BLaER1 (cell line): ENCODE data around the gene FCN2.

ENCODE experiments used
- H3K27ac ChIP-seq: shearing (Covaris generic); formaldehyde crosslinking; 2 replicates; pipeline ENCODE4 v1.8.1; 2022
- H3K27me3 ChIP-seq: shearing (Covaris generic); formaldehyde crosslinking; 2 replicates; pipeline ENCODE4 v1.8.1; 2022
- H3K36me3 ChIP-seq: shearing (Covaris generic); formaldehyde crosslinking; 2 replicates; pipeline ENCODE4 v1.8.1; 2022
- H3K4me1 ChIP-seq: shearing (Covaris generic); formaldehyde crosslinking; 2 replicates; pipeline ENCODE4 v1.8.1; 2022
- H3K4me2 ChIP-seq: shearing (Covaris generic); formaldehyde crosslinking; 2 replicates; pipeline ENCODE4 v1.8.1; 2022
- H3K4me3 ChIP-seq: shearing (Covaris generic); formaldehyde crosslinking; 2 replicates; pipeline ENCODE4 v1.8.1; 2022
- H3K9ac ChIP-seq: shearing (Covaris generic); formaldehyde crosslinking; 2 replicates; pipeline ENCODE4 v1.8.1; 2022
- H3K9me3 ChIP-seq: shearing (Covaris generic); formaldehyde crosslinking; 2 replicates; pipeline ENCODE4 v1.8.1; 2022
- H4K20me1 ChIP-seq: shearing (Covaris generic); formaldehyde crosslinking; 2 replicates; pipeline ENCODE4 v1.8.1; 2022
- Cebpa-rat ChIP-seq: shearing (Covaris generic); IDR thresholded peaks from 2 replicates; pipeline ENCODE4 v1.8.1; 2022

FCN2 gene

GRCh38 chr9:134915046-134915985, 34.7 kb downstream of the FCN2 start:
- Histone ChIP-seq H3K9me3 (peaks cover 16% of the 10 kb centered on the region), H3K4me3 (no peak overlapping the region), H3K27ac (no peak overlapping the region), H3K9ac (no peak overlapping the region), H4K20me1 (no peaks in the 10 kb centered on the region), H3K4me1 (peaks cover 31% of the 10 kb centered on the region), H3K27me3 (no peaks in the 10 kb centered on the region), H3K4me2 (no peak overlapping the region), H3K36me3 (no peaks in the 10 kb centered on the region)
- no peak for TF ChIP-seq Cebpa-rat

GRCh38 chr9:134916161-134916665, 35.6 kb downstream of the FCN2 start:
- peak overlapping the region; percentile 58 for H3K4me2 ChIP-seq
- H3K4me1 ChIP-seq = peaks cover 28% of the 10 kb centered on the region
- no peaks in the 10 kb centered on the region for H4K20me1 ChIP-seq
- H3K36me3 ChIP-seq = no peaks in the 10 kb centered on the region
- H3K27me3 ChIP-seq = no peaks in the 10 kb centered on the region
- H3K9ac ChIP-seq = no peak overlapping the region
- TF ChIP-seq Cebpa-rat = no peak
- H3K27ac ChIP-seq = no peak overlapping the region
- H3K4me3 ChIP-seq = no peak overlapping the region
- H3K9me3 ChIP-seq = peaks cover 16% of the 10 kb centered on the region

- Histone ChIP-seq H3K27ac (peak within 1 kb of the TSS; percentile 32), H3K4me2 (peak within 1 kb of the TSS; percentile 58), H3K9ac (no peak within 1 kb of the TSS), H3K36me3 (no peaks in the 10 kb centered on the region), H4K20me1 (no peaks in the 10 kb centered on the region), H3K4me1 (peaks cover 38% of the 10 kb centered on the region), H3K9me3 (peaks cover 16% of the 10 kb centered on the region), H3K27me3 (no peaks in the 10 kb centered on the region), H3K4me3 (no peak within 1 kb of the TSS)
- peak; percentile 56; the same call in 1 of the 2 replicates for TF ChIP-seq Cebpa-rat
These were observed 37.1 kb downstream of the FCN2 start, which contains the start of gene FCN1 for GRCh38 chr9:134917431-134918373. Gene FCN1, minus strand, starts transcription at chr9:134917912. Its CDS starts 41 bp downstream, at chr9:134917871.

GRCh38 chr9:134918646-134919045, 38.0 kb downstream of the FCN2 start:
- no peak overlapping the region for H3K4me3 ChIP-seq
- H3K27ac ChIP-seq = no peak overlapping the region
- H3K9ac ChIP-seq = no peak overlapping the region
- H3K27me3 ChIP-seq = no peaks in the 10 kb centered on the region
- H3K4me1 ChIP-seq = peaks cover 47% of the 10 kb centered on the region
- no peaks in the 10 kb centered on the region for H4K20me1 ChIP-seq
- TF ChIP-seq Cebpa-rat = no peak
- H3K9me3 ChIP-seq = peaks cover 16% of the 10 kb centered on the region
- H3K4me2 ChIP-seq = no peak overlapping the region
- no peaks in the 10 kb centered on the region for H3K36me3 ChIP-seq

- no peak overlapping the region for H3K9ac ChIP-seq
- no peak overlapping the region for H3K27ac ChIP-seq
- H3K27me3 ChIP-seq = no peaks in the 10 kb centered on the region
- H4K20me1 ChIP-seq = no peaks in the 10 kb centered on the region
- peaks cover 48% of the 10 kb centered on the region for H3K4me1 ChIP-seq
- H3K9me3 ChIP-seq = peaks cover 16% of the 10 kb centered on the region
- no peak overlapping the region for H3K4me2 ChIP-seq
- H3K36me3 ChIP-seq = no peaks in the 10 kb centered on the region
- no peak overlapping the region for H3K4me3 ChIP-seq
- no peak for TF ChIP-seq Cebpa-rat
These were observed 38.7 kb downstream of the FCN2 start for GRCh38 chr9:134919303-134919702.

- no peak overlapping the region; the same call in 1 of the 2 replicates for H3K9ac ChIP-seq
- peaks cover 35% of the 10 kb centered on the region for H3K4me1 ChIP-seq
- no peaks in the 10 kb centered on the region for H3K27me3 ChIP-seq
- H3K36me3 ChIP-seq = no peaks in the 10 kb centered on the region
- no peaks in the 10 kb centered on the region for H4K20me1 ChIP-seq
- no peak overlapping the region for H3K4me3 ChIP-seq
- TF ChIP-seq Cebpa-rat = peak; percentile 84
- peak overlapping the region; percentile 64 for H3K4me2 ChIP-seq
- no peak overlapping the region; the same call in 1 of the 2 replicates for H3K27ac ChIP-seq
- H3K9me3 ChIP-seq = peaks cover 16% of the 10 kb centered on the region
These were observed 41.7 kb downstream of the FCN2 start for GRCh38 chr9:134922066-134922931.

- TF ChIP-seq Cebpa-rat = no peak
- H3K27me3 ChIP-seq = no peaks in the 10 kb centered on the region
- no peak overlapping the region for H3K4me3 ChIP-seq
These were observed 42.3 kb downstream of the FCN2 start for GRCh38 chr9:134922932-134923240.

GRCh38 chr9:134923466-134923865, 42.9 kb downstream of the FCN2 start:
- H3K4me2 ChIP-seq = peak overlapping the region; percentile 64
- no peaks in the 10 kb centered on the region for H3K27me3 ChIP-seq
- TF ChIP-seq Cebpa-rat = no peak
- H3K36me3 ChIP-seq = no peaks in the 10 kb centered on the region
- H3K4me1 ChIP-seq = peaks cover 23% of the 10 kb centered on the region
- H3K9ac ChIP-seq = no peak overlapping the region
- H4K20me1 ChIP-seq = no peaks in the 10 kb centered on the region
- no peak overlapping the region for H3K27ac ChIP-seq
- H3K9me3 ChIP-seq = peaks cover 15% of the 10 kb centered on the region
- no peak overlapping the region for H3K4me3 ChIP-seq

More at GRCh38 chr9:134922932-134923240, 42.3 kb downstream of the FCN2 start:
- Histone ChIP-seq H3K27ac (no peak overlapping the region; the same call in 1 of the 2 replicates), H3K36me3 (no peaks in the 10 kb centered on the region), H3K9ac (no peak overlapping the region; the same call in 1 of the 2 replicates), H3K4me1 (peaks cover 29% of the 10 kb centered on the region), H3K4me2 (peak overlapping the region; percentile 64), H4K20me1 (no peaks in the 10 kb centered on the region), H3K9me3 (peaks cover 16% of the 10 kb centered on the region)
